ENCODE measurements around the gene ADRA1B. TPM values are rescaled to one million over a fixed set of nuclear protein-coding genes. Genes with fewer than 3 reads are reported as not detected.

Gene ADRA1B
- polyA plus RNA-seq, 4 donors = 2.2 to 3.1 (median 2.5) TPM

DNA sequence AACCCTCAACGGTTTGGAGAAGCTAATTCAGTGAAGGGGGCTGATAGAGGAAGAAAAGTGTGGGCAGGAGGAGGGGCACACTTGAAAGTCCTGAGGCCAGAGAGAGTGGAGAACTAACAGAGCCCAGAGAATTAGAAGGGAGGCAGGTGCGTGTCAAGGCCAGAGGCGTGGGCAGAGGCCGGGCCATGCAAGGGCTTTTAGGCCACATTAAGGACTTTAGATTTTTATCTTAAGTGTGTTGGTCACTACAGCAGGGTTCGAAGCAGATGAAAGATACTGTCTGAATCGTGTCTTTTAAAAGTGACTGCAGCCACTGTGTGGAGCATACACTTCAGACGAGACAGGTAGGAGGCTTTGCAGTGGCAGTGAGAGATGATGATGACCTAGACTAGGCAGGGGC is 6.7 kb downstream of the ADRA1B start:
- DNase-seq (ENCODE audit: low read depth in 4 of 4, low spot score in 2 of 4) = no peak

GRCh38 chr5:159928122-159928909 is 12.0 kb downstream of the ADRA1B start:
- no peak for DNase-seq (ENCODE audit: low read depth in 4 of 4, low spot score in 2 of 4)

DNA sequence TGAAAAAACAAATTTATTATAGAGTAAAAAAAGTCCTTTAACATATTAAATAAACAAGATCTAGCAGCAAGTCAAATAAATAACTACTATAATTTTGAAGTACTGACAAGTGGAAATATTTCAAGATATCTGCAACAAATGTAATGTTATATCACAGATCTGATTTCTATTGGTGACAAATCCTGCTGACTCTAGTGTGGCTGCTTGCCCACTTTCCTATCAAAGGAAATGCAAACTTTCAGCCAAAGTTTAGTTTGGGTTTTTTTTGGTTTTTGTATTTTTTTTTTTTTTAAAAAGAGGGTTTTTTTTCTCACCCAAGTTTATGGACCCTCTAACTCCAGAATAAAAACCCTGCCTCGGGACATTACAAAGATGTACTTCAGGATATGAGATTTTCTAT is 12.9 kb downstream of the ADRA1B start:
- DNase-seq (ENCODE audit: low read depth in 4 of 4, low spot score in 2 of 4) = no peak

DNA sequence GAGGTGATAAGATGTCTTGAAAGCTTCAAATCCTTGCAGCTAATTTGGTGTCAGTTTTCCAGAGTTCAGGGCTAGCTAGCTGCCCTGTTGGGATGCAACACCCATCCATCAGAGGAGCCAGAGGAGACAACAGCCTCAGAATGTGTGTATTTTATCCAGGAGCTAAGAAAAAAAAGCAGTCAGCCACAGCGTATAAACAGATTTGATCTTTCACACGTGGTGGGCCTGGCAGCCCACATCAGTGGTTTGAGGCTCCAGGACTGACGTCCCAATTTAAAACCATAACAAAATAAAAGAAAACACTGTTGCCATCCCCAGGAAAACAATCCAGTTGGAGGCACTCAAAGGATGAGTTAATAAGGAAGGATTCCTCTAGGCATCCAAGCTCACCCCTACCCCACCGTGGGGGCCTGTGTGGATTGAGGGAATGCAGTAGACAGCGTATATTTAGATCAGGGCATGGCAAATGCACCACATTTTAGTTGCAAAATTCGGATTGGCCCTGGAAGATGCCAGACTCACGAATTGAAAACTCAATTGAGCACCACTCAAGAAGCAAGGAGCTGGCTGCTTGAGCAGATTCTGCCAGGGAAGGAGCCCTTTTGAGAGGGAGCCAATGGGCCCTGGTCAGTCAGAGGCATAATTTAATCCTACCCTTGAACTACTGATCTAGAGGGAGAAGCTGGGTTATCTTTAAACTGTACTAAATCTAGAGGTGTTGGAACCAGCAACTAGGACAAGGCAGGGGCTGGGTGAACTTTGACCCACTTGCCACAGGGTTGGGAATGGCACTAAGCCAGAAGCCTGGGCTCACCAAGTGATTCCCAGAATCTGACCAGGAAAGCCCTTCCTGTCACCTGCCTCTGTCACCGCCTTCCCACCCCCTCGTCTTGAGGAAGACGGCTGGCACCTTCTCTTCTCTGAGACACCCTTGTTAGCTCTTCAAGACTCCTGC is 17.5 kb downstream of the ADRA1B start:
- no peak for DNase-seq (ENCODE audit: low read depth in 4 of 4, low spot score in 2 of 4)

GRCh38 chr5:159935946-159936345 is 19.7 kb downstream of the ADRA1B start:
- DNase-seq (ENCODE audit: low read depth in 4 of 4, low spot score in 2 of 4) = no peak

GRCh38 chr5:159936686-159937329 is 20.5 kb downstream of the ADRA1B start:
- no peak for DNase-seq (ENCODE audit: low read depth in 4 of 4, low spot score in 2 of 4)

DNA sequence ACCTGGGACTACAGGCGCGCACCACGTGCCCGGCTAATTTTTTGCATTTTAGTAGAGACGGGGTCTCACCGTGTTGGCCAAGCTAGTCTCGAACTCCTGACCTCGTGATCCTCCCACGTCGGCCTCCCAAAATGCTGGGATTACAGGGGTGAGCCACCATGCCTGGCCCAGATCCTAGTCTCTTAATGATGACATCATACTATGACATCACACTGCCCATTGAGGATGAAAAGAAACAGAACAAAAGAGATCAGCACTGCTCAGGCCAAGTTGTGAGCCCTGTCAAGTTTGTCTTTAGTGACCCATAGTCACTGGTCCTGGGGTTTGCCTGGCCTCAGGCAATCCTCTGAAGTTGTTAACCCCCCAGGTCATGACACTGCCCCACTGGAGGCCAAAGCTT is 21.3 kb downstream of the ADRA1B start:
- no peak for DNase-seq (ENCODE audit: low read depth in 4 of 4, low spot score in 2 of 4)

GRCh38 chr5:159943326-159943725 is 27.0 kb downstream of the ADRA1B start:
- DNase-seq (ENCODE audit: low read depth in 4 of 4, low spot score in 2 of 4) = no peak

DNA sequence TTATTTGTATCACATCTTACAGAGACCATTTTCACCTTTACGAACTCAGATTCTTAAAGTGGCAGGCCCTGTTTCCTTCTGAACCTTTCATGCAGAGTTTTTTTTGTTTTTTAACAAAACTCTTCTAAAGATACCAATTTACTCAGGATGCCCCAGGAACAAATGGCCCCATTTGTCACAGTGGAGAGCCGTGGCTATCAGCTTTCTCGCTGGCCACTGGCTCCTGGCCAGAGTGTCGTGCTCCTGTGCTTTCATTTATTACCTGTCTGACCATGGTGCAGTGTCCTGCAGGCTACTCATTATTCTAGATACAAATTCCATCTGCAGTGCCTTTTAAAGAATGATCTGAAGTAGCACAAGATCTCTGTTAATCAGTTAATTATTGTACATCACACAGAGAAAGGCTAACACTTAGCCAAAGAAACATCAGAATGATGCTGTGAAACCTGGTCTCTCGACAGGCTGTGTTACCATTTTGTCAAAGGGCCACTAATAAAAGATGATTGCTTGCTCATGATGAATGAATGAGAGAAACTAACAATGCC is 27.8 kb downstream of the ADRA1B start:
- DNase-seq (ENCODE audit: low read depth in 4 of 4, low spot score in 2 of 4) = no peak

DNA sequence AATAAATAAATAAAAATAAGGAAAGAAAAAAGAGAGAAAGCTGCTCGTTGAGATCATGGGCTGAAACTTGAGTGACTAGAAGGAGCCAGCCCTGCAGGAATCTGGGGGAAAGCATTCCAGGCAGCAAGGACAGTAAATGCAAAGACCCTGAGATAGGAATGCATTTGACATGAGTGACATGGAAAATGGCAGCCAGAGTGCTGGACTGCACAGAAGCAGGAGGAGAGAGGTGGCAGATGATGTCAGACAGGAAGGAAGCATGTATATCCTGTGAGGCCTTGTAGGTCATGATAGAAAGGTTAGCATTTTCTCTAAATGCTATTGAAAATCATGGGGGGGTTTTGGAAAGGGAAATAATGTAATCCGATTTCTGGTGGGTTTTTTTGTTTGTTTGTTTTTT is 29.1 kb downstream of the ADRA1B start:
- DNase-seq (ENCODE audit: low read depth in 4 of 4, low spot score in 2 of 4) = no peak

DNA sequence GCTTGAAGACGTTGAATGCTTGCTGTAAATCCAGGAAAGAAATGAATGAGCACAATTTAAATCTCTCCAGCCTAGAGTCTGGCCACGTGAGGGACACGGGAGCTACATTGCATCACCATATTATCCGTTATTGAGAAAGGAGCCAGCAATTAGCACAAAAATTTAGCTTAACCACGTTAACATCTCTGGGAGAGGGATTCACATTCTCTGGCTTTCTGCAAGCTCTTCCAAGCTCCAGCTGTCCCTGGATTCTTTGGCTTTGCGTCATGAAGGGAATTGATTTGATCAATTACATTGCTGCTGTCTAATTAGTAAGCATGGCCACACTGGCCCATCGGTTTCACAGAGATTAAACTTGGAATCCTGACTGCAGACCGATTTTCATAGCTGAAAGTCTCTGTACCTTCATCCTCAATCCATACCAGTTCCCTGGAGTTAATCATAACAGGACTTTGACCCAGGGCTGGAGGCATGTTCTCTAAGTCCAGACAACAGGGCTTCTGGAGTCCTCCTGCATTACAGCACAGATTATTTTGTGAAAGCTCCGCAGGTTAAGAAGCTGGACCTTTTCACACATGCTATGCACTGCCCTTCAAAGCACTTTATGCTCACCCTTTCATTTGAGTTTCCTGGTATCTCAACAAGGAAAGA is 31.6 kb downstream of the ADRA1B start:
- no peak for DNase-seq (ENCODE audit: low read depth in 4 of 4, low spot score in 2 of 4)

DNA sequence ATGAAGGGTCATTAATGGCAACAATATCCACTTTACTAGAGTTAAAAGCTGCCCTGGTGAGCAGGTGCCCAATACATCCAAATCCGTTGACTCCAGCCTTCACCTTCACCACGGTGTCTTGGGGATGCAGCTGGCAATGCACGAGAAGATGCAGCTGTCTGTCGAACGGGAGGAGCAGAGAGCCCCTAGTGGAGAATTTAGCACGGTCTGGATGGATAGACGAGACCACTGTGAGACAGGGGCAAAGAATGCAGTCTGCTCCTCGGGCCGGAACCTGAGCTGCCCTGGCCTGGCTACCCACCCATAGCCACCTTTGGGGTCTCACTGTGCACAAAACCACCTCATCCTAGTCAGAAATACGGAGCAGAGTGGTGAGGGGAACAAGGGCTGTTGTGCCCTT is 35.1 kb downstream of the ADRA1B start:
- no peak for DNase-seq (ENCODE audit: low read depth in 4 of 4, low spot score in 2 of 4)

GRCh38 chr5:159951834-159952233 is 35.6 kb downstream of the ADRA1B start:
- no peak for DNase-seq (ENCODE audit: low read depth in 4 of 4, low spot score in 2 of 4)

- DNase-seq (ENCODE audit: low read depth in 4 of 4, low spot score in 2 of 4) = no peak
Observed at GRCh38 chr5:159953609-159954008, 37.3 kb downstream of the ADRA1B start.

DNA sequence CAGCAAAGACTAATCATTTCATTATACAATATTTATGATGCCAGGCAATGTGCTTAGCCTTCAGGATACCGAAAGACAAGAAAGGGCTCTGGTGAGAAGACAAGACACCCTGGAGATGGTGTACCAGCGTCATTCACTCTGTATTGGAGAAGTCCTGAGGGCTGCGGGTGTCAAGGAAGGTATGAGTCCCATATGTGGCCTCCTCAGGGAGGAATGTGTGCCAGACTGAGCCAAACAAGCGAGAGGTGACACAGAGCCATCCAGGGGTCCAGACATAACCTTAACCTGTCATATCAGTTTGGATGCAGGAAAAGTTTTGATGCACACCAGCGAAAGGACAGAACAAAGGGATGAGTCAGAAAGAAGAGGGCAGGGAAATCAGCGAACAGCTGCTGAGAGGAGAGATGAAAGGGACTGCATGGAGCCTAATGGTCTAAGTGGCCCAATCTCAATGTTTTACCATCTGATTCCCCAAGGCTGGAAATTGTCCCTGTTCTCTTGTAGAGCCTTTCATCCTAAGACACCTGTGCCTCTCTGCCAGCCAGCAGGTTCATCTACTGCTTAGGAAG is 38.9 kb downstream of the ADRA1B start:
- DNase-seq (ENCODE audit: low read depth in 4 of 4, low spot score in 2 of 4) = no peak

GRCh38 chr5:159956074-159956473 is 39.8 kb downstream of the ADRA1B start:
- no peak for DNase-seq (ENCODE audit: low read depth in 4 of 4, low spot score in 2 of 4)

- DNase-seq (ENCODE audit: low read depth in 4 of 4, low spot score in 2 of 4) = no peak
Observed at GRCh38 chr5:159961176-159962160, 45.2 kb downstream of the ADRA1B start.

DNA sequence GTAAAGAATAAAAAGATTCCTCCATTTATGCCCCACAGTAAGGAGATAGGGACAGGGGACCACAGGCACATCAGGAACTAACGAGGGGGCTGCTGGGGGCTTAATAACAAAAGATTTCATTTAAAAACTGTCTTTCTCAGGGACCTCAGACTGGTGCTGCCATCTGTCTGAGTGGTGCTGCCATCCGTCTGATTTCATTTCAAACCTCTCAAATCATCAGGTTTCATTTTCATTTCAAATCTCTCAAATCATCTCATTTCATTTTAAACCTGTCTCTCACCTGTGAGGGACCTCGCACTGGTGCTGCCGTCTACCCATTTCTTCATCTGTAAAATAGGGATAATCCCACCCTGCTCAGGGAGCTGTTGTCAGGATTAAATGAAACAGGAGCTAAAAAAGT is 45.9 kb downstream of the ADRA1B start:
- no peak for DNase-seq (ENCODE audit: low read depth in 4 of 4, low spot score in 2 of 4)

DNA sequence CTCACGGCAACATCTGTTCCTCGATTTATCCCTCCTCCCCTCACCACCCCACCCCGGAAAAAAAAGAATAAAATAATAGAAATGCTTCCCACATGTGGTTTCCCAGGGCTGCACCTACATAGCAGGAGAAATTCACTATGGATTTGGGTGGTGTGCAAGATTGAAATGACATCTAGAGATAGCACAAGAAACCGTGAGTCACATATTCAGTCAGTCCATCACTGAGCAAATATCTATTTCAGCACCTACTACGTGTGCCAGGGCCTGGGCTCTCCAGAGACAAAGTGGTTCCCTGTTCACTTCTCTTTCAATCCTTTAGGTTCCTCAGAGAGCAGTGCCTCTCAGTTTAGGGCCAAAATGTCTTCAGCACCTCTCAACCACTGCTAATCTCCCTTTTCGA is 47.7 kb downstream of the ADRA1B start:
- DNase-seq (ENCODE audit: low read depth in 4 of 4, low spot score in 2 of 4) = no peak
